ENCODE data around the gene TEX9. TPM values are rescaled to one million over a fixed set of nuclear protein-coding genes. Genes with fewer than 3 reads are reported as not detected.

The TEX9 gene
- total and polyA plus RNA-seq, 2 donors (not counting 1 experiment from before 2014, with no cell fraction given): 2.2 to 4.5 TPM

- no peak overlapping the region for H3K9ac ChIP-seq (ENCODE audit: insufficient read depth, low read length)
- H3K27me3 ChIP-seq (ENCODE audit: control insufficient read depth, insufficient read depth, low read length): no peaks in the 10 kb centered on the region
- H3K9me3 ChIP-seq (ENCODE audit: control insufficient read depth, insufficient read depth, low read depth, low read length): no peaks in the 10 kb centered on the region
- no peak overlapping the region for H2AFZ ChIP-seq (ENCODE audit: low read length)
- H3K4me3 ChIP-seq (replicated peaks in 1 of 4; ENCODE audit: control extremely low read depth in 1 of 4, insufficient read depth in 1 of 4, low read depth in 3 of 4, low read length in 4 of 4): no peak overlapping the region
- H3K27ac ChIP-seq (ENCODE audit: insufficient read depth, low read length): no peak overlapping the region
- H3K4me2 ChIP-seq (ENCODE audit: extremely low read depth, insufficient read depth, low read length): no peak overlapping the region
- H3K79me2 ChIP-seq (ENCODE audit: control insufficient read depth, insufficient read depth, low read length): no peaks in the 10 kb centered on the region
- TF ChIP-seq CTCF (conservative IDR thresholded peaks at IDR 0.05 in 1 of 2, IDR thresholded peaks at IDR 0.05 in 1 of 2; ENCODE audit: low read depth in 1 of 2, low read length in 2 of 2): no peak
- no peak for TF ChIP-seq EZH2 (IDR thresholded peaks at IDR 0.05; ENCODE audit: low read length, missing control alignments)
- H4K20me1 ChIP-seq (ENCODE audit: control insufficient read depth, extremely low read depth, insufficient read depth, low read length): no peaks in the 10 kb centered on the region
- DNase-seq (ENCODE audit: low read depth in 2 of 2): no peak
- no peaks in the 10 kb centered on the region for H3K4me1 ChIP-seq (ENCODE audit: control insufficient read depth, extremely low read depth, insufficient read depth, low read length)
- no peaks in the 10 kb centered on the region for H3K36me3 ChIP-seq (ENCODE audit: control insufficient read depth, insufficient read depth, low read length)
Observed at GRCh38 chr15:56445746-56446145, 80.5 kb downstream of the TEX9 start.

- TF ChIP-seq CTCF (conservative IDR thresholded peaks at IDR 0.05 in 1 of 2, IDR thresholded peaks at IDR 0.05 in 1 of 2; ENCODE audit: low read depth in 1 of 2, low read length in 2 of 2) (no peak), EZH2 (IDR thresholded peaks at IDR 0.05; ENCODE audit: low read length, missing control alignments) (no peak)
- H4K20me1 ChIP-seq (ENCODE audit: control insufficient read depth, extremely low read depth, insufficient read depth, low read length): no peaks in the 10 kb centered on the region
- no peak for DNase-seq (ENCODE audit: low read depth in 2 of 2)
- H3K27me3 ChIP-seq (ENCODE audit: control insufficient read depth, insufficient read depth, low read length): no peaks in the 10 kb centered on the region
- H3K9me3 ChIP-seq (ENCODE audit: control insufficient read depth, insufficient read depth, low read depth, low read length): no peaks in the 10 kb centered on the region
- H3K4me3 ChIP-seq (replicated peaks in 1 of 4; ENCODE audit: control extremely low read depth in 1 of 4, insufficient read depth in 1 of 4, low read depth in 3 of 4, low read length in 4 of 4): no peak overlapping the region
- H3K27ac ChIP-seq (ENCODE audit: insufficient read depth, low read length): no peak overlapping the region
- no peaks in the 10 kb centered on the region for H3K79me2 ChIP-seq (ENCODE audit: control insufficient read depth, insufficient read depth, low read length)
- H3K4me1 ChIP-seq (ENCODE audit: control insufficient read depth, extremely low read depth, insufficient read depth, low read length): no peaks in the 10 kb centered on the region
- no peak overlapping the region for H2AFZ ChIP-seq (ENCODE audit: low read length)
- H3K36me3 ChIP-seq (ENCODE audit: control insufficient read depth, insufficient read depth, low read length): no peaks in the 10 kb centered on the region
- no peak overlapping the region for H3K9ac ChIP-seq (ENCODE audit: insufficient read depth, low read length)
- H3K4me2 ChIP-seq (ENCODE audit: extremely low read depth, insufficient read depth, low read length): no peak overlapping the region
Observed at GRCh38 chr15:56454836-56455235, 89.6 kb downstream of the TEX9 start.

- no peaks in the 10 kb centered on the region for H3K27me3 ChIP-seq (ENCODE audit: control insufficient read depth, insufficient read depth, low read length)
- no peak overlapping the region for H3K4me2 ChIP-seq (ENCODE audit: extremely low read depth, insufficient read depth, low read length)
- no peak for DNase-seq (ENCODE audit: low read depth in 2 of 2)
- no peak overlapping the region for H3K9ac ChIP-seq (ENCODE audit: insufficient read depth, low read length)
- no peak overlapping the region for H3K4me3 ChIP-seq (replicated peaks in 1 of 4; ENCODE audit: control extremely low read depth in 1 of 4, insufficient read depth in 1 of 4, low read depth in 3 of 4, low read length in 4 of 4)
- no peaks in the 10 kb centered on the region for H3K9me3 ChIP-seq (ENCODE audit: control insufficient read depth, insufficient read depth, low read depth, low read length)
- no peak overlapping the region for H3K27ac ChIP-seq (ENCODE audit: insufficient read depth, low read length)
- H4K20me1 ChIP-seq (ENCODE audit: control insufficient read depth, extremely low read depth, insufficient read depth, low read length): no peaks in the 10 kb centered on the region
- no peaks in the 10 kb centered on the region for H3K79me2 ChIP-seq (ENCODE audit: control insufficient read depth, insufficient read depth, low read length)
- H2AFZ ChIP-seq (ENCODE audit: low read length): no peak overlapping the region
- H3K4me1 ChIP-seq (ENCODE audit: control insufficient read depth, extremely low read depth, insufficient read depth, low read length): no peaks in the 10 kb centered on the region
- TF ChIP-seq CTCF (conservative IDR thresholded peaks at IDR 0.05 in 1 of 2, IDR thresholded peaks at IDR 0.05 in 1 of 2; ENCODE audit: low read depth in 1 of 2, low read length in 2 of 2): no peak
- no peak for TF ChIP-seq EZH2 (IDR thresholded peaks at IDR 0.05; ENCODE audit: low read length, missing control alignments)
- no peaks in the 10 kb centered on the region for H3K36me3 ChIP-seq (ENCODE audit: control insufficient read depth, insufficient read depth, low read length)
Observed at GRCh38 chr15:56456229-56456628, 91.0 kb downstream of the TEX9 start.
